Endometrial microvascular endothelial cells (primary cell): Measurements from ENCODE around the gene ANGPTL8. TPM values are rescaled to one million over a fixed set of nuclear protein-coding genes. Genes with fewer than 3 reads are reported as not detected.

Experiments
- in situ Hi-C: cut with HindIII; loops from 2 replicates; pipeline ENCODE4 v1.10.0; 2017; ENCODE audit warnings: low sequenced_read_pairs, low pct_unique_long_range_greater_than_20kb; ENCODE audit errors: inconsistent ontology term
- total RNA-seq: library from RNA; depleted of rRNA; stranded (reverse); fragments of >200 nt; gene quantifications from one replicate; pipeline ENCODE4 v1.2.3, GENCODE V29; 2015; ENCODE audit errors: inconsistent ontology term

Gene ANGPTL8
- total RNA-seq, 1 donor from 2014 or later = not detected

DNA sequence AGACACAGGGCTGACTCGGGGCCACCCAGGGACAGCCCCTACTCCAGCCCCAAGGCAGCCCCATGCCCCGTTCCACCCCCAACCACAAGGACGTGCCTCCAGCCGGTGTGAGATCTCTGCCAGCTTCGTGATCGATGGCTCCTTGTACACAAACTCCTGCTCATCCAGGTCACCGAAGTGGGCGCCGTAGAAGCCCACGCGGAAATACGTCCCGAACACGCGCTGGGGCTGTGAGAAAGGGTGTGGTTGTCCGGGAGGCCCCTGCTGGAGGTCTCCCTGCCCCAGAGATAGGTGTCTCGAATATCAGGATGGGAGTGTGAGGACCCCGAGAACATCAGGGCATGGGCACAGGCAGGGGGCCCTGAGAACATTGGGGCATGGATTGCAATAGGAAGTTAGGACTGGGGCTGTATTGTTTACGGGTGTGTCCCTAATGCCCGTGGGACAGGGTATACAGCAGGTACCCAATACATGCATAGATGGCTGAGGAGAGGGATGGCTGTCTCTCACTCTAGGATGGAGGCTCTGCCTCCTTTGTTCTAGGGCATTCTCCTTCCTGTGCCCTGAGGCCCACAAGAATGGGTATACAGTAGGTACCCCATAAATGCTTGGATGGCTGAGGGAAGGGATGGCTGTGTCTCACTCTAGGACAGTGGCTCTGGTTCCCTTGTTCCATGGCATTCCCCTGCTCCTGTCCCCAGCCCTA lies 36.8 kb upstream of the ANGPTL8 start:
- in situ Hi-C loops = no loop called here

DNA sequence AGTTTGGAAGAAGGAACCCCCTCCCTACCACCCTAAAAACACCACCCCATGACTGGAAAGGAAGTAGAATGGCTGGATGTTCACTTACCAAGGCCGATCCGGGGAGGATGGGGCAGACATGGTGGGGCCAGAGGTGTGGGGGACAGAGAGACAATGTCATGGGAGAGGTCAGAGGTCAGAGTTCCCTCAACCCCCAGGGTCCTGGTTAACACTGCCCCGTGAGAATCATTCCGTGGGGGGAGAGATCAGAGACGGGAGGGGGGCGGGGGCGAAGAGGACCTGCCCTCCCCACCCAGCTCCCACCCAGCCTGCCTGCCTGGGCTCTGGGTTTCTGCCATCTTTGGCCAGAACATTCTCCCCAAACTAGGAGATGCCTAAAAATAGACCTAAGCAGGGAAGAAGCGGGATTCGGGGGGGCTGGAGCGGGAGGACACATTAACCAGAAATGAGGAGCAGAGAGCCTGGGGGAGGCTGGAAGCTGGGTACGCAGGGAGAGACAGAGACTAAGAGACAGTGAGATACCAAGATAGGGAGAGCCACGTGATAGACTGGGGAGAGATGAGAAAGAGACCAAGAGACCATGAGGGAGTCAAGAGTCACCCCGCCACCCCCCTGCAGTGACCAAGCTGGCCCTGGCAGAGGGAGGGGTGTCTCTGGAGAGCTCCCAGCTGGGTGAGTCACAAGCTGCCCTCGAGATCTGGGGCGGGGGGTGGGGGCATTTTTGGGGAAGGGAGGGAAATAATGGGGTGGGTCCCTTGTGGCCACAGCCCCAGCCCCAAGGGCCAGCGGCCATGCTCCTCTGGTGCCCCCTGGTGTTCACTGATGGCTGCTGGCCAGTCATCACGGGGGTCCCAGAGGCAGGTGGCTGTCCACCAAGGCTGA lies 36.0 kb upstream of the ANGPTL8 start:
- in situ Hi-C loops = no loop called here

DNA sequence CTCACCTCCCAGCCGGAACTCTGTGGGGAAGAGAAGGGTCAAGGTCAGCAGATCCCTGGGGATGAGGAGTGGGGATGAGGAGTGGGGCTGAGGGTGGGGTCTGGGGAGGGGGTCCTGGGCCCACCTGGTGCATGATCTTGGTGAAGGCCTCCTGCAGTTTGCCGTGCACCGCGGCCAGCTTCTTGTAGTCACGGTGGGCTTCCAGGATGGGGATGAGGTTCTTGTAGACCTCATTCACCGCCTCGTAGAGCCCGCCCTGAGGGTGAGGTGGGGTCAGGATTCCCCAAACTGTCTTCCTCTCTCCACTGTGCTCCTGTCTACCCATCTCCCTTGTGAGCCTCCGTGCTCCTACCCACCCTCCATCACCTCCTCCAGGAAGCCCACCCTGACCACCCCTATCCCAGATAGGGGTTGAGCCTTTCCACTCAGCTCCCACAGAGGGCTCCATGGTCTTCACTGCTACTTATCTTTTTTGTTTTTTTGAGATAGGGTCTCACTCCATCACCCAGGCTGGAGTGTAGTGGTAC lies 35.3 kb upstream of the ANGPTL8 start:
- in situ Hi-C loops = no loop called here

DNA sequence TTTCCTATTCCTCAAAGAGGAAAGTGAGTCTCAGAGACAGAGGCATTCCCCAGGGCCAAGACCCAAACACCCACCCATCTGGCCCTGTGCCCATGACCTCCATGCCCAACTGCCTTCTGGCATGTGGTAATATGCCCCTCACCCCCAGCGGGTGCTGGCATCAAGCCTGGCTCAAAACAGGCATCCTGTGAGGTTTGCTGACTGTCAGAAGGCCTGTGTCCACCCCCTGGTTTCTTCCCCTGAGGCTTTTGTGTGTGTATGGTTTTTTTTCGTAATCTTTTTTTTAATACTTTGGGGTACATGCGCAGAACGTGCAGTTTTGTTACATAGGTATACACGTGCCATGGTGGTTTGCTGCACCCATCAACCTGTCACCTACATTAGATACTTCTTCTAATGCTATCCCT lies 34.5 kb upstream of the ANGPTL8 start:
- in situ Hi-C loops = no loop called here

DNA sequence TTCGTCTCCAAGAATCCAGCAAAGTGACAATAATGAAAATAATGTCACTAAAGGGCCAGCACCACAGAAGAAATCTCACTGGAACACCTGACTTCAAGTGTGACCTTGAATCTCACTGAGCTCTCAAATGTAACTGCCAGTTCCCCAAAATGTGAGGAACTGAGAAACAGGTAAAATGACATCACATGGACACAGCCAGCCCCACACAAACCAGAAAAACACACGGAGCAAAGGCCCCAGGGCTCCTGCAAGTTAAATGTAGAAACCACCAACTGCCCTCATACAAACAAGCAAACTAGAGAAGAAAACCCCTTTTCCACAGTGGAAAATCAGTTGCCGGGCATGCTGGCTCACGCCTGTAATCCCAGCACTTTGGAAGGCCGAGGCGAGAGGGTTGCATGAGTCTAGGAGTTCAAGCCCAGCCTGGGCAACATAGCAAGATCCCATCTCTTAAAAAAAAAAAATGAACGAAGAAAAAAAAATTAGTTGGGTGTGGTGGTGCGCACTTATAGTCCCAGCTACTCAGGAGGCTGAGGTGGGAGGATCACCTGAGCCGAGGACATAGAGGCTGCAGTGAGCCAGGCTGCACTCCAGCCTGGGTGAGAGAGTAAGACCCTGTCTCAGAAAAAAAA lies 33.4 kb upstream of the ANGPTL8 start:
- in situ Hi-C loops = no loop called here

DNA sequence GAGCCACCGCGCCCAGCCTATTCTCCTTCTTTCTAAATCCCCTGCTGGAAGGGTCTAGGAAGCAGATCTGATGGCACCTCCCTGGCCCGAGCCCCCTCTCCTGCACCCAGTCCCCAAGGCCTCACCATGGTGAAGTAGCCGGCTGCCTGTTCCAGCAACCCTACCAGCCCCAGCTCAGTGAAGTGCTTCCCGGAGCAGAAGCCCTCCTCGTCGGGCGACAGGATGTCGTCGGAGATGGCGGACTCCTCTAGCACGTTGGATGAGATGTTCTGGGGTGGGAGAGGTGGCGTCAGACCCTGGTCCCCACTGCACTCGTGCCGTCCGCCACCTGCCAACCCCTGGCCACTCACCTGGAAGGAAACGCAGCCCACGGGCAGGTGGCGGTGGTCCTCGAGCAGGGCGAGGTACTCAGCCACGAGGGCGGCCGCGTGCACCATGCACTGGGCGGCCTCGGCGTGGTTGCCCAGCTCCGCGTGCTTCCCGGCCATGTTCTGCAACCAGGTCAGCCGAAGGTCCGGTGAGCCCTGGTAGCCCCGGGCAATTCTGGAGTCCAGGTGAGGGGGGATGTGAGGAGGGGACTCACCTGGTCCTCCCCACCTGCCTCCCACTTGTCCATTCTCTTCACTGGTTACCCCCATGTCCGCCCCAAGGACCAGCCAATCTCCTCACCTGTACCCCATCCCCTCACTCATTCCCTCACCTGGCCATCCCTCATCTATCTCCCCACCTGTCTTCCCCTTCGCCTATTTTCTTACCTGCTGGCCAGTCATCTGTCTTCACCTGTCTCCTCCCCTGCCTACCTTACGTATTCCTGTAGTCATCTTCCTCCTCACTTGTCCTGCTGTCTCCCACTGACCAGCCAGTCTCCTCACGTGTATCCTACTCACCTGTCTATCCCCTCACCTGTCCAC lies 30.6 kb upstream of the ANGPTL8 start:
- in situ Hi-C loops = no loop called here

DNA sequence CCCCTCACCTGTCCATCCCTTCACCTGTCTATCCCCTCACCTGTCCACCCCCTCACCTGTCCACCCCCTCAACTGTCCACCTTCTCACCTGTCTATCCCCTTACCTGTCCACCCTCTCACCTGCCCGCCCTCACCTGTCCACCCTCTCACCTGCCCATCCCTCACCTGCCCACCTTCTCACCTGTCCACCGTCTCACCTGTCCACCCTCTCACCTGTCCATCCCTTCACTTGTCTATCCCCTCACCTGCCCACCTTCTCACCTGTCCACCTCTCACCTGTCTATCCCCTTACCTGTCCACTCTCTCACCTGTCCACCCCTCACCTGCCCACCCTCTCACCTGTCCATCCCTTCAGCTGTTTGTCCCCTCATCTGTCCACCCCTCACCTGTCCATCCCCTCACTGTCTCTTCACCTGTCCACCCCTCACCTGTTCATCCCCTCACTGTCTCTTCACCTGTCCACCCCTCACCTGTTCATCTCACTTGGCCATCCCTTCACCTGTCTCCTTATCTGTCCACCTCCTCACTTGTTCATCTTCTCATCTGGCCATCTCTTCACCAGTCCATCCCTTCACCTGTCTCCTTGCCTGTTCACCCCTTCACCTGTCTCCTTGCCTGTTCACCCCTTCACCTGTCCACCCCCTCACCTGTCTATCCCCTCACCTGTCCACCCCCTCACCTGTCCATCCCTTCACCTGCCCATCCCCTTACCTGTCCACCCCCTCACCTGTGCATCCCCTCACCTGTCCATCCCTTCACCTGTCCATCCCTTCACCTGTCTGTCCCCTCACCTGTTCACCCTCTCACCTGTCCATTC lies 29.4 kb upstream of the ANGPTL8 start:
- in situ Hi-C loops = no loop called here

DNA sequence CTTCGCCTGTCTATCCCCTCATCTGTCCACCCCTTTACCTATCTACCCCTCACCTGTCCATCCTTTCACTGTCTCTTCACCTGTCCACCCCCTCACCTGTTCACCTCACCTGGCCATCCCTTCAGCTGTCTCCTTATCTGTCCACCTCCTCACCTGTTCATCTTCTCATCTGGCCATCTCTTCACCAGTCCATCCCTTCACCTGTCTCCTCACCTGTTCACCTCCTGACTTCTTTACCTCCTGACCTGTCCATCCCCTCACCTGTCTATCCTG lies 28.8 kb upstream of the ANGPTL8 start:
- in situ Hi-C loops = no loop called here

DNA sequence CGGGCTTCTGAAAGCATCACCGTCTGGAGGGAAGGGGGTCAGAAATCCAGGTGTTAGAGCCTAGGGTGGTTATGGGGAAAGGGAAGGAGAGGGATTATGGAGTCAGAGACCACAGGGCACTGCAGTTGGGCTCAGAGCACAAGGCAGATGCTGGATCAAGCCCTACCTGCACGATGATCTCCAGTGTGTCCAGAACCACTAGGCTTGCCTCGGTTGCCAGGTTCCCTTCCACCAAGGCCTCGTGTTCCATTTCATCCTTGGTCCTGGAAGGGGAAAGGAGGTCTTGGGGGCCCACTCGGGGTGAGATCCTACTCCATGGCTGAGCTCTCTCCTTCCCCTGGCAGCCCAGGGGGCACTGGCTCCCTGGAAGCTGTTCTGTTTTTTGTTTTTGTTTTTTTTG lies 25.0 kb upstream of the ANGPTL8 start:
- in situ Hi-C loops = no loop called here

DNA sequence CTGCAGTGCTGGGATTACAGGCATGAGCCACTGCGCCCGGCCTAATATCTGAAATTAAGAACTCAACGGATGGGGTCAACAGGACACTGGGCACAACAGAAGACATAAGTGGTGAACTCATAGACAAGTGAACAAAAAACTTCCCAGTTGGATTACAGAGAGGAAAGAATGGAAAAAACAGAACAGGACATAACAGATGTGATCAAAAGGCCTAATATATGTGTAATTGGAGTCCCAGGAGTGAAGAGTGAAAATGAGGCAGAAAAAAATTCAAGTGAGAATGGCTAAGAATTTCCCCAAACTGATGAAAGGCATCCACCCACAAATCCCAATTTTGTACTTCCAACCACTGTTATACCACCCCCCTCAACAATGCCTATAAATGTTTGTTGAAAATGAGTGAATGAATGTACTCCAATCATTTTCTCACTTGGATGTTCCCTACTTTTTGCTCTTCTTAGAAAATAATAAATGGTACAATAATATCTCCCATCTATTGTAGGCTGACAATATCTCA lies 18.3 kb upstream of the ANGPTL8 start:
- in situ Hi-C loops = no loop called here

DNA sequence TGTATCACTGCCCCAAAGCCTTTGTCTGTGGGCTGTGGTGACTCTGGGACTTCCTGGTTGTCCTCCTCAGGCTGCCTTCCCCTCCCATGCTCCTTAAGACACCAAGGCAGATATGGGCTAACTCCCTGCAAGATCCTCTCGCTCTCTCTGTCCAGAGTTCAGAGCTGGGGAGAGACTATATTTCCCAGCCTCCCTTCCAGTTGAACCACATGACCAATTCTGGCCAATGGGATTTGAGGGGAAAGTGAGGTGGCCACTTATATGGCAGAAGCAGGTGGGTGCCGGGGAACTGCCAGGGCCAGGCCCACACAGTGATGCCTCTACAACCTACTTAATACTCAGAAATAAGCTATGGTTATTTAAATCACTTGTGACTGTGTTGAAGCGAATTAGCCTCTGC lies 16.2 kb upstream of the ANGPTL8 start:
- in situ Hi-C loops = no loop called here

DNA sequence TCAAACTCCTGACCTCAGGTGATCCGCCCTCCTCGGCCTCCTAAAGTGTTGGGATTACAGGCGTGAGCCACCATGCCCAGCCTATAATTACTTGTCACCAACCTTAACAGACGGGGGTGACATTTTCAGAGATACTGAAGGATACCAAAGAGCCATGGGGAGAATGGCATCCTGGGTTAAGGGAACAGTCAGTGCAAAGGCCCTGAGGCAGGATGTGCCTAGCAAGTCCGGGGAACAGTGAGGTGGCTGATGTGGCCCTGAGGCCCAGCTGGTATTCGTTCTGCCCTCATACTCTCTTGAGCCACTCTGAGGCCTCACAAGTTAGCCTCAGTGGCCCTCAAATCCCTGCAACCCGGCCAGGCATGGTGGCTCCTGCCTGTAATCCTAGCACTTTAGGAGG lies 15.0 kb upstream of the ANGPTL8 start:
- in situ Hi-C loops = no loop called here

DNA sequence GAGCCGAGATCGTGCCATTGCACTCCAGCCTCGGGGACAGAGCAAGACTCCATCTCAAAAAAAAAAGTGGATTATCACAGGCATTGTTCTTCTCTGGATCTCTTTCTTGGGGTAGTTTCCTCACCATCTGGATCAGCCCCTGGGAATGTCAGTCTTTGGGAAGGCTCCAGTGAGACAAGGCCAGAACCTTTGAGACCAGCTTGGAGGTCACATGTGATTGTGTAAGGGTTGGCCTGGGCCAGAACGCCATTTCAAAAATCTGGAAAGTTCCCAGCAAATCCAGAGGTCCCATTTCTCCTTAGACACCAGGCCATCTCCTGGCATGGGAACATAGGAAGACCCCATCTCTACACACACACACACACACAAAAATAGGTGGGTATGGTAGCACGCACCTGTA lies 14.2 kb upstream of the ANGPTL8 start:
- in situ Hi-C loops = no loop called here

DNA sequence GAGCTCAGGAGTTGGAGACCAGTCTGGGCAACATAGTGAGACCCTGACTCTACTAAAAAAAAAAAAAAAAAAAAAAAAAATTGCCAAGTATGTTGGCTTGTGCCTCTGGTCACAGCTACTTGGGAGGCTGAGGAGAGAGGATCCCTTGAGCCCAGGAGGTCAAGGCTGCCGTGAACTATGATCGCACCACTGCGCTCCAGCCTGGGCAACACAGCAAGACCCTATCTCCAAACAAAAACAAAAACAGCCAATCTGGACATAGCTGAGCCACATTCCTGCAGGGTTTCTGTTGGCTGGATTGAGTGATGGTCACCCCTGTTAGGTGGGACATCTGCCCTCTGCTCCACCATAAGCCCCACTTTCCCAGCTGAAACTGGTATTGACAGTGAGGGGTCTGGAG lies 13.6 kb upstream of the ANGPTL8 start:
- in situ Hi-C loops = no loop called here

DNA sequence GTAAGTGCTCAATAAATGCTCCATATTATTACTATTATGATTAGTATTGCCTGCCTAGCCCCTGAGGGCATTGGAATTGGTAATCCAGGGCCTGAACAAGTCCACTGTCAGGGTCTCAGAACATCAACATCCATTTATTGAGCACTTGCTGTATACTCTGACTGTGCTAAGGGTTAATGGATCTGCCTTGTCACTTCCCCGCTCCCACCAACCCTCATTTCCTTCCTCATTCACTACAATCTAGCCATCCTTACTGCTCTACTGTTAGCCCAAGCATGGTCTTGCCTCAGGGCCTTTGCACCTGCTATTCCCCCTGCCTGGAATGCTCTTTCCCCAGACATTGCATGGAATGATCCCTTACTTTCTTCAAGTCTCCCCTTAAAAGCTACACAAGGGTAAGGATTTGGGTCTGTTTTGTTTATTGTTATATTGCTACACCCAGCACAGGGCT lies 12.7 kb upstream of the ANGPTL8 start:
- in situ Hi-C loops = no loop called here

DNA sequence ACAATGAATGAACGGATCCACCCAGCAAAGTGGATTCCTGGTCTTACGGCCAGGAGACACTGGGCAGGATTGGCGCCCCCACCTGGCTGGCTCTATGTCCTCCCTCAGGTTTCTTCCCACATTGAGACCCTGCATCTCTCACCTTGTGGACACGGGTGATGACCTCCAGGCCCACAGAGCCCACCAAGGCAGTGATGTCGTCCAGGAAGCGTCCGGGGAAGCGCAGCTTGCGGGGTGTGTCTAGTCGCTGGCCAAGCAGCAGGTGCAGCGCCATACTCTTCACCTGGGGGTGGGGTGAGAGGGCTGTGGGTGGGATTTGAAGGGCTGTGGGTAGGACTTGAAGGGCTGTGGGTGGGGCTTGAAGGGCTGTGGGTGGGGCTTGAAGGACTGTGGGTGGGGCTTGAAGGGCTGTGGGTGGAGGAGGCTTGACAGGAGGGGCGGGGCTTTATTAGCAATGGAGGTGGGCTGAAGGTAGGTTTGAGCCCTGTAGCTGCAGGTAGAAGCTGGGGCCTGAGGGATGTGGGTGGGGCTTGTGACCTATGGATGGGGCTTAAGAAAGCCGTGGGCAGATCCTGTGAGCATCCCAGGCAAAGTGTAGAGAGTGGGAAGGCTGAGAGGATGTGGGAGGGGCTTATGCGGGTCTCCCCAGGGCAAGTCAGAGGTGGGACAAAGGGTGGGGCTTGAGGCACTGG lies 12.1 kb upstream of the ANGPTL8 start:
- in situ Hi-C loops = no loop called here

DNA sequence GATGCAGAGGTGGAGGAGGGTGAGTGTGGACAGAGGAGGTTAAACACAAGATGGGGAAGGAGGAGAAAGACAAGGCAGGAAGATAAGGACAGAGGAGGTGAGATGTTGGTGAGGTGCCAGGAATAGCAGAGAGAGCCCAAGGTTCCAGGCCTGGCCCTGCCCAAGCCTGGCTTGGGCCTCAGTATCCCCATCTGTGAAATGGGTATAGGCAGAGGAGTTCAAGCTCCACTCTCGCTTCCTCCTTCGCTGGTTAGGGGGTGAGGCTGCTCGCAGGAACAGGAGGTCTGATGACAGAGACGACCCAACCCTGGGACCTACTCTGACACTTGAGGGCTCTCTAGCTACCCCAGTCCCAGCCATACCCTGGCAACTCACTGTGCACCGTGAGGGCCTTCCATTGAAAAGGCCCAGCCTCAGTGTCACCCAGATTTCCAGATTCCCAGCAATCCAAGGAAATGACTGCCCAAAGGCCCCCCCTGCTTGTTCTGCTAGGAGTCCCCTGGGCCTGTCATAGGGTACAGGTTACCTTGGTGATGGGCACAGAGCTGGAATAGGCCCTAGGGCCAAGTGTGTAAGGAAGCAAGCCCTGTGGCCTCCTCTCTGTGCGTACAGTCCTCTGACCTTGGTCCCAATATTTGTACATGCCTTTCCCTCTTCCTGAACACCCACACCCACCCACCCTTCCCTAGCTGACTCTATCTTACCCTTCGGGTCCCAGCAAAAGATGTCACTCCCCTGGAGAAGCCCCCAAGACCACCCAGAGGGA lies 8.6 kb upstream of the ANGPTL8 start:
- in situ Hi-C loops = no loop called here
